Activated CD8-positive, alpha-beta T cell treated with anti-CD3 and anti-CD28 coated beads, Interleukin-2, amount 10 ng/mL, durations not matched to agents 7 days and 5 days (primary cell): ENCODE results near the gene NEK2. TPM values are rescaled to one million over a fixed set of nuclear protein-coding genes. Genes with fewer than 3 reads are reported as not detected.
"Not testable (repeated sequence)": the region's sequence is repeated elsewhere in the genome, so short reads cannot be mapped to it uniquely, and the experiment has no call there.

Experiments used
- ATAC-seq: fragments of 150-1000 bp; cut with Tn5 transposase; one replicate; pipeline ENCODE4 v1.10.0; 2021; ENCODE audit warnings: moderate library complexity
- CTCF ChIA-PET: fragments of 350-600 bp; sonication (Branson Sonifier 250); formaldehyde crosslinking; loops from one replicate; lab custom pipeline; 2021; ENCODE audit warnings: antibody characterized with exemption; lab: Charles Lee
- POLR2A ChIA-PET: fragments of 350-600 bp; sonication (Branson Sonifier 250); formaldehyde crosslinking; loops from one replicate; lab custom pipeline; 2021; ENCODE audit warnings: antibody characterized with exemption; lab: Charles Lee
- DNase-seq: peaks from one replicate; pipeline ENCODE4 v3.0.0-alpha.2; 2020
- H3K27ac Mint-ChIP-seq: one replicate; pipeline ENCODE4 v1.8.0; 2021; ENCODE audit warnings: mild to moderate bottlenecking, mixed read lengths
- H3K27me3 Mint-ChIP-seq: one replicate; pipeline ENCODE4 v1.8.0; 2021; ENCODE audit warnings: low read depth, mixed read lengths
- H3K36me3 Mint-ChIP-seq: one replicate; pipeline ENCODE4 v1.8.0; 2021; ENCODE audit warnings: low read depth, mixed read lengths
- H3K4me1 Mint-ChIP-seq: one replicate; pipeline ENCODE4 v1.8.0; 2021; ENCODE audit warnings: low read depth, mixed read lengths
- H3K4me3 Mint-ChIP-seq: one replicate; pipeline ENCODE4 v1.8.0; 2021; ENCODE audit warnings: mild to moderate bottlenecking, mixed read lengths
- H3K9me3 Mint-ChIP-seq: one replicate; pipeline ENCODE4 v1.8.0; 2022; ENCODE audit warnings: mixed read lengths; ENCODE audit not compliant: insufficient read depth
- total RNA-seq, 2 experiments: library from RNA; stranded (reverse); gene quantifications; one replicate each; pipeline ENCODE4 v1.2.3, GENCODE V29; 2021

The NEK2 gene
- total RNA-seq, 2 experiments from 2014 or later, result 52.6 to 54.1 TPM

DNA sequence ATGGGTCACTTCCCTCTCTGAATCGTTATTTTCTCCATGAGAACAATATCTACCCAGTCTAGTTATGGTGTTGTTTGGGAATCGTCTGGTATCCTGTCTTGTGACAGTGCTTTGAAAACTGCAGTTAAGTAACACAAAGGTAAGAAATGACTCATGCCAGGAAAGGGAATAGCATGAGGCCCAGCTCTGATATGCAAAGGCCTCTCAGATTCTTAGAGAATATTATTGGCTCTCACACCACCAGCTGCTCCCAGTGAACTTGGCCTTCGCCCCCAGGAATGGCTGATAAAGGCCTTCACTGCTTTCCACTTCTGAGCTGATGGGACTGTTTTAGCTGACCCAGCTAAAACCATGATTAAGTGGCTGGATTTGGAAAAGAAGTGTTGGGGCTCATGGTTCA lies 27.1 kb downstream of the NEK2 start:
- ATAC-seq (no peak), DNase-seq (no peak)
- H3K27me3 Mint-ChIP-seq, result peaks cover 16% of the 10 kb centered on the region
- H3K27ac Mint-ChIP-seq, result no peak overlapping the region
- no peak overlapping the region for H3K4me3 Mint-ChIP-seq
- POLR2A ChIA-PET, result no interaction called here
- H3K36me3 Mint-ChIP-seq, result no peaks in the 10 kb centered on the region
- H3K4me1 Mint-ChIP-seq, result peaks cover 8% of the 10 kb centered on the region
- H3K9me3 Mint-ChIP-seq, result no peaks in the 10 kb centered on the region
- CTCF ChIA-PET, result interaction anchor here (0.8 to 3.7 kb wide), 4 partner anchors 16 to 172 kb away, joined by 3 to 11 read pairs (median 4); partner anchors contain the start of gene SLC30A1

DNA sequence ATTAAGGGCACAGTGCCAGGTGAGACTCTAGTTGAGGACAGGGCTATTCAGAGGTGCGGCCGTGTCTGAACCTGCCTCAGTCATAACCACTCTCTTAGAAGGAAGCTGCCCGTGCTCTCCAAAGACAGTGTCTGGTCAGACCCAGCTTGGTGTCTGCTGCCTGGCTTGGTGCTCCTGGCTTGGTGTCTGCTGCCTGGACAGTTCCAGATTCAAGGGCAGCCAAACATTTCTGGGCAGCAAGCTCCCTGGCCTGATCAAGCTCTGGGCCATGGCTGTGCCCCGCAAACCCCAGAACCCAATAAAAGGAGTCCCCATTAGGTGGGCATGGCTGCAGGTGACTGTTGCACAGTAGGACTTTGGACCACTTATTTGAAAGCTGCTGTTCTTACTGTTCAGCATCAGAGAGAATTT lies 27.7 kb downstream of the NEK2 start:
- POLR2A ChIA-PET, result no interaction called here
- no peak for ATAC-seq

DNA sequence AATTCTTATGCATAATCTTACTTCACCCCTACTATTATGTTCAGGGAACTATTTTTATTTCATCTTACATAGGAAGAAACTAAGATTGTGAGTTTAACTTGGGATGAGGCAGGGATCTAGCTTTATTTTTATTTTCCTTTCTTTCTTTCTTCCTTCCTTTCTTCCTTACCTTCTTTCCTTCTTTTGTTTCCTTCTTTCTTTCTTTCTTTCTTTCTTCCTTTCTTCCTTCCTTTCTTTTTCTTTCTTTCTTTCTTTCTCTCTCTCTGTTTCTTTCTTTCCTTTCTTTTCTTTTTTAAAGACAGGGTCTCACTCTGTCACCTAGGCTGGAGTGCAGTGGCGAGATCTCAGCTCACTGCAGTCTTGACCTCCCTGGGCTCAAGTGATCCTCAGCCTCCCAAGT lies 28.9 kb downstream of the NEK2 start:
- H3K4me3 Mint-ChIP-seq, result no peak overlapping the region
- no peaks in the 10 kb centered on the region for H3K9me3 Mint-ChIP-seq
- H3K36me3 Mint-ChIP-seq, result no peaks in the 10 kb centered on the region
- peaks cover 16% of the 10 kb centered on the region for H3K27me3 Mint-ChIP-seq
- ChIA-PET CTCF (interaction anchor here (1.2 to 3.7 kb wide), 4 partner anchors 22 to 133 kb away, joined by 3 to 11 read pairs (median 5); no protein-coding TSS in a partner anchor), POLR2A (no interaction called here)
- DNase-seq, result no peak
- no peak for ATAC-seq
- peaks cover 11% of the 10 kb centered on the region for H3K4me1 Mint-ChIP-seq
- no peak overlapping the region for H3K27ac Mint-ChIP-seq

More for the DNA sequence above, 27.7 kb downstream of the NEK2 start:
- DNase-seq, result no peak
- H3K36me3 Mint-ChIP-seq, result no peaks in the 10 kb centered on the region
- H3K27ac Mint-ChIP-seq, result no peak overlapping the region
- no peaks in the 10 kb centered on the region for H3K9me3 Mint-ChIP-seq
- peaks cover 11% of the 10 kb centered on the region for H3K4me1 Mint-ChIP-seq
- CTCF ChIA-PET, result interaction anchor here (1.0 to 3.7 kb wide), 6 partner anchors 16 to 134 kb away, joined by 3 to 11 read pairs (median 4); partner anchors contain the start of gene SLC30A1
- peaks cover 16% of the 10 kb centered on the region for H3K27me3 Mint-ChIP-seq
- H3K4me3 Mint-ChIP-seq, result no peak overlapping the region

DNA sequence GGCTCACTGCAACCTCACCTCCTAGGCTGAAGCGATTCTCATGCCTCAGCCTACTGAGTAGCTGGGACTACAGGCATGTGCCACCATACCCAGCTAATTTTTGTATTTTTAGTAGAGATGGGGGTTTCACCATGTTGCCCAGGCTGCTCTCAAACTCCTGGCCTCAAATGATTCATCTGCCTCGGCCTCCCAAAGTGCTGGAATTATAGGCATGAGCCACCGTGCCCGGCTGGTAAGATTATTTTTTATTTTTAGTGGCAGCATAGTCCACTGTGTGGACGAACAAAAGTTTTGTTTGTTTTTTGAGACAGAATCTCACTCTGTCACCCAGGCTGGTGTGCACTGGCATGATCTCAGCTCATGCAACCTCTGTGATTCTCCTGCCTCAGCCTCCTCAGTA lies 29.8 kb downstream of the NEK2 start:
- POLR2A ChIA-PET, DNase-seq, H3K27ac Mint-ChIP-seq, ATAC-seq, H3K9me3 Mint-ChIP-seq, H3K36me3 Mint-ChIP-seq, CTCF ChIA-PET, H3K4me3 Mint-ChIP-seq: not testable (repeated sequence)
- peaks cover 11% of the 10 kb centered on the region for H3K4me1 Mint-ChIP-seq
- peaks cover 12% of the 10 kb centered on the region for H3K27me3 Mint-ChIP-seq

DNA sequence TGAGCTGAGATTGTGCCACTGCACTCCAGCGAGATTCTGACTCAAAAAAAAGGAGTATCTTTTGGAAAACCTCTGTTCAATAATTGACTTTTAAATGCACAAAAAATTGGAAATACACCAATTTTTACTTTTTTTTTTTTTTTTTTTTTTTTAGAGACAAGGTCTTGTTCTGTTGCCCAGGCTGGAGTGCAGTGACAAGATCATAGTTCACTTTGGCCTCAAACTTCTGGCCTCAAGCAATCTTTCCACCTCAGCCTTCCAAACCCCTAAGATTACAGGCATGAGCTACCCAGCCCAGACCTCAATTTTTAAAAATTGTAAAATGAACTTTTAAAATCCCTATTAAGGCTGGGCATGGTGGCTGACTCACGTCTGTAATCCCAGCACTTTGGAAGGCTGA lies 30.8 kb downstream of the NEK2 start:
- ChIA-PET CTCF (no interaction called here), POLR2A (no interaction called here)
- Mint-ChIP-seq H3K27ac (no peak overlapping the region), H3K4me3 (no peak overlapping the region), H3K9me3 (no peaks in the 10 kb centered on the region), H3K27me3 (peaks cover 18% of the 10 kb centered on the region), H3K4me1 (peaks cover 11% of the 10 kb centered on the region), H3K36me3 (no peaks in the 10 kb centered on the region)
- no peak for DNase-seq
- no peak for ATAC-seq

DNA sequence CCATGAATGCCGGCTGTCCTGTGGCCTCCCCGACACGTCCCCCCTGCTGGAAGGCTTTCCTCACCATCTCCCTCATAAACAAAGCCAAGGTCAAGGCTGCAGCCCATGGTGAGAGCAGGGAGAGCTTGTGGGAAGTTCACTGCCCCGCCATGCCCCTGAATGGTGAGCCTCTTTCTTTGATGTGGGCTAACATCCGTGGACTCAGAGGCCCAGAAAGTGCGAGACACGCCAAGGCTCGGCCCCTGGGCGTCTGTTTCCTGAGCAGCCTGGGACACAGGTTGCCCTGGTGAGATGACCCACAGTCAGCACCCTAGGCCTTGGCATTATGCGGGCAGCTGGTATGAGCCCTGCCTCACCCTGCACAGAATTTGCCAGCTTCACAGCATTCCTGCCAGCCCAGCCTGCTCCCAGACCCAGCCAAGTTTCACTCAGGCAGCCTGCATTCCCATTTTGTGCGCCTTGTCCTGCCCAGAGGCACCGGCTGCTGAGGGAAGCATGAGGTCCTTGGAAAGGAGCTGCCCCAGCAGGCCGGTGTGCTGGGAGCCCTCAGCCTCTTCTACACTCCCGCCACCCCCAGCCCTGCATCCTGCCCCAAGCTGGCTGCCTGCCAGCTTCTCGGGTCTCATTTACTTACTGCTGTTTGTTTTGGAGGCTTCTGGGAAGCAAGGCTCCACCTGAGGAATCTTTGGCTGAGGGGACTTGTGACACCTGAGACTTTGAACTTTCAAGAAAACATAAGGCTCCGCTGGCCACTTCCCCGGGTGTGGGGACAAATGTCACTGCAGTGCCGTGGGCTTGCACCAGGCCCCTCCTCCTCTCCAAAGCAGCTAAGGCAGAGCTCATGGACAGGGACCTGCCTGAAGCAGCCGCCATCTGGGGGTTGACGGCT lies 31.9 kb downstream of the NEK2 start:
- no peaks in the 10 kb centered on the region for H3K9me3 Mint-ChIP-seq
- no peaks in the 10 kb centered on the region for H3K36me3 Mint-ChIP-seq
- peak overlapping the region; percentile 22 for H3K4me3 Mint-ChIP-seq
- POLR2A ChIA-PET, result interaction anchor here (0.5 kb wide), 1 partner anchor 336 kb away, joined by 4 read pairs; no protein-coding TSS in a partner anchor
- CTCF ChIA-PET, result interaction anchor here (1.0 to 3.1 kb wide), 7 partner anchors 11 to 320 kb away, joined by 3 to 18 read pairs (median 4); partner anchors contain the start of gene SLC30A1
- H3K27me3 Mint-ChIP-seq, result peaks cover 18% of the 10 kb centered on the region
- peaks cover 11% of the 10 kb centered on the region for H3K4me1 Mint-ChIP-seq
- DNase-seq (peak; percentile 42), ATAC-seq (peak; percentile 58)
- peak overlapping the region; percentile 46 for H3K27ac Mint-ChIP-seq

DNA sequence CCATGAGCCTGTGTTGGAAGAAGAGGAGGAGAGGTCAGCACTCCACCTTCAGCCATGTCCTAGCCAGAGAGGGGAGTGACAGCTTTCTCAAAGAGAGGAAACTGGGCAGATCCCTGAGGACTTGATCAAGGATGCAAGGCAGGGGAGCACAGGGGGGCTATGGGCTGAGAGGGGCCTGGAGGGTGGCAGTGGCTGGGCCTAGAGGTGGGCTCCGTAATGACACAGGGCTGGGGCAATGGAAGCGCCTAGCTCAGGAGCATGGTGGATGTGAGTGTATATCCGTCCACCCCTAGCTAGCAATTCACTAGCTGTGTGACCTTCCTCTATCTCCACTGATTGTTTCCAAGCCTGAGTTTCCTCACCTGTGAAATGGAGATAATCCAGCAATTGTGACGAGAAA lies 32.6 kb downstream of the NEK2 start:
- Mint-ChIP-seq H3K4me3 (no peak overlapping the region), H3K4me1 (peaks cover 11% of the 10 kb centered on the region), H3K36me3 (no peaks in the 10 kb centered on the region), H3K9me3 (no peaks in the 10 kb centered on the region), H3K27me3 (peaks cover 18% of the 10 kb centered on the region), H3K27ac (no peak overlapping the region)
- DNase-seq (no peak), ATAC-seq (no peak)
- ChIA-PET POLR2A (no interaction called here), CTCF (interaction anchor here (1.0 to 3.1 kb wide), 6 partner anchors 12 to 319 kb away, joined by 3 to 18 read pairs (median 4); partner anchors contain the start of gene SLC30A1)

DNA sequence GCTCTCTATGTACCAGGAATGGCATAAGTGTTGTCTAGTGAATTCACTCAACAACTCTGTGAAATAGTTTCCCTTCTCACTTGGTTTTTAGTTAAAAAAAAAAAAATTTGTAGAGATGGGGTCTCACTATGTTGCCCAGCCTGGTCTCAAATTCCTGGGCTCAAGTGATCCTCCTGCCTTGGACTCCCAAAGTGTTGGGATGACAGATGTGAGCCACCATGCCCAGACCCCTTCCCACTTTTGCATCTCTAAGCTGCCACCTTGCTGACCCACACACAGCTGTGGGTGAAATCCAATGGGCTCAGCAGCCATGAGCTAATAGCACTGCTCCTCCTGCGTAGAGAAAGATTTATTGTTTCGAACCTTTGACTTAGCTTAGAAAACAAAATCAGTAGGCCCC lies 33.5 kb downstream of the NEK2 start:
- no peak overlapping the region for H3K27ac Mint-ChIP-seq
- peaks cover 14% of the 10 kb centered on the region for H3K27me3 Mint-ChIP-seq
- H3K4me1 Mint-ChIP-seq, result peaks cover 11% of the 10 kb centered on the region
- H3K36me3 Mint-ChIP-seq, result no peaks in the 10 kb centered on the region
- no peak for DNase-seq
- no peaks in the 10 kb centered on the region for H3K9me3 Mint-ChIP-seq
- CTCF ChIA-PET, result interaction anchor here (1.1 to 3.1 kb wide), 2 partner anchors 13 to 127 kb away, joined by 4 to 18 read pairs; no protein-coding TSS in a partner anchor
- no peak overlapping the region for H3K4me3 Mint-ChIP-seq
- POLR2A ChIA-PET, result no interaction called here
- ATAC-seq, result no peak

DNA sequence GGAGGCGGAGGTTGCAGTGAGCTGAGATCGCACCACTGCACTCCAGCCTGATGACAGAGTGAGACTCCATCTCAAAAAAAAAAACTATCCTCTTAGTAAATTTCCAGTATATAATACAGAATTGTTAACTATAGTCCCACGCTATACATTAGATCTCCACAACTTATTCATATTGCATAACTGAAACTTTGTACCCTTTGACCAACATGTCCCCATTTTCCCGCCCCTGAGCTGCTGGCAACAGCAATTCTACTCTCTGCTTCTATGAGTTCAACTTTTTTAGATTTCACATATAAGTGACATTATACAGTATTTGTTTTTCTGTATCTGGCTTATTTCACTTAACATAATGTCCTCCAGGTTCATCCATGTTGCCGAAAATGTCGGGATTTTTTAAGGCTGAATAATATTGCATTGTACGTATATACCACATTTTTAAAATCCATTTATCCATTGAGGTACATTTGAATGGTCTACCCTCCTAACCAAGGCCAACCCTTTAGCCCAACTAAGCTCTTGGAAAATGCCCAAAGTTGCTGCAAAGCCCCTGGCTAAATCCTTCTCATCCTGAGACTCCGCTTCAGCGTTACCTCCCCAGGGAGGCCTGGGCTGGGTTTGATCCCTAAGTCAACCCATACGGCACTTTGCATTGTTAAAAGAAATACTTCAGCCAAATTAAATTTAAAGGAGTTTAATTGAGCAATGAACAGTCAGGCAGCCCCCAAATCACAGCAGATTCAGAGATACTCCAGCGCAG lies 34.2 kb downstream of the NEK2 start:
- no peaks in the 10 kb centered on the region for H3K9me3 Mint-ChIP-seq
- peaks cover 11% of the 10 kb centered on the region for H3K4me1 Mint-ChIP-seq
- H3K4me3 Mint-ChIP-seq, result no peak overlapping the region
- DNase-seq (no peak), ATAC-seq (no peak)
- H3K27ac Mint-ChIP-seq, result no peak overlapping the region
- ChIA-PET CTCF (interaction anchor here (1.1 to 3.1 kb wide), 2 partner anchors 14 to 126 kb away, joined by 4 to 18 read pairs; no protein-coding TSS in a partner anchor), POLR2A (no interaction called here)
- H3K36me3 Mint-ChIP-seq, result no peaks in the 10 kb centered on the region
- peaks cover 8% of the 10 kb centered on the region for H3K27me3 Mint-ChIP-seq

DNA sequence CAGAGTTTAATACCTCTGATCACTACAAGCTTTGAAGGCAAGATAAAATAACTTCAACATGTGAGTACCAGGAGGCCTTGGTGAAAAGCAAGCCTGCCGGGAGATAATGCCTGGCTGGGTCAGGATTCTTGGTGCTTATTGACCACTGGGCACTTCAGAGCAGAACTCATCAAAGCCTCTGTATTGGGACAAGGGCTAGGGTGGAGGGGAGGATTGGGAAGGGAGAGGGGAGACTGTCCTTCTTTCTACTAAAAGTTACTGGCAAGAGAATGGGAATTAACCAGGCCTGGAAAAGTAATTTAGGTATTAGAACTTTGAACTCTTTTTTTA lies 35.2 kb downstream of the NEK2 start:
- H3K4me1 Mint-ChIP-seq, result peaks cover 11% of the 10 kb centered on the region
- ATAC-seq (no peak), DNase-seq (no peak)
- H3K4me3 Mint-ChIP-seq, result no peak overlapping the region
- no peaks in the 10 kb centered on the region for H3K36me3 Mint-ChIP-seq
- CTCF ChIA-PET, result no interaction called here
- POLR2A ChIA-PET, result no interaction called here
- no peak overlapping the region for H3K27ac Mint-ChIP-seq
- no peaks in the 10 kb centered on the region for H3K9me3 Mint-ChIP-seq
- H3K27me3 Mint-ChIP-seq, result peaks cover 8% of the 10 kb centered on the region

DNA sequence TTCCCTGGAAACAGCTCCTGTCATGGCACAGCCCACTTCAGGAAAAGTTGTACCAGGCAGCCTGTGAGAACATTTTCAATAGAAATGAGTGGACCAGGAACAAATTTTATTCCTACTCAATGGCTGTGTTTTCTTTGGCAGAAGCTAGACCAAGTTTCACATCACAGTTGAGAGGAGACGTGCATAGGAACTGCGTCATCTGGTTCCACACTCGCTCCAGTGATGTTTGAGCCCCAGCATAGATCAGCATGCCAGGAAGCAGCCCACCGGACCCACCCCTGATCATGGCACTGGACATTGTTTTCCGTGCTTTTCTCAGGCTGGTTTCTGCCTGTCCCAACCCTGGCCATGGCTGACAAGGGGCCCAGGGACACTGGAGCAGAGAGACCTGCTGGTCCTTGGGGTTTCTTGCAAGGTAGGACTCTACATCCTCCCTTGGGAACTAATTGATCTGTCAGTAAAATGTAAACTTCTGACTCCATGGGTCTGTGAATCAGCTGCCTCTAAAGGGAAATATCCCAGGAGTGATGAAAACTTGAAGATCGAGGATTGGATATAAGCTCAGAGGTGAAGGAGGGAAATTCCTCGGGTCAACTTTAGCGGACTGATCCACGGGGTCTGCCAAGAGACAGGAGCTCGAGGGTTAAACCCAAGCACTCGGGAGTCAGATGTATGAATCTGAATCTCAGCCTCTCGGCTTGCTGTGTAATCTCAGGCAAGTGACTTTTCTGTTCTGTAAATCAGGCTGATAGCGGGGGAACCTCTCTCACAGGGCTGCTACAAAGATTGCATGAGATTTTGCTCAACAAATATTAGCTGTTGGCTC lies 35.7 kb downstream of the NEK2 start:
- H3K4me1 Mint-ChIP-seq, result peaks cover 11% of the 10 kb centered on the region
- no peak overlapping the region for H3K27ac Mint-ChIP-seq
- ChIA-PET CTCF (no interaction called here), POLR2A (no interaction called here)
- no peak overlapping the region for H3K4me3 Mint-ChIP-seq
- no peaks in the 10 kb centered on the region for H3K9me3 Mint-ChIP-seq
- peaks cover 8% of the 10 kb centered on the region for H3K27me3 Mint-ChIP-seq
- H3K36me3 Mint-ChIP-seq, result no peaks in the 10 kb centered on the region
- ATAC-seq (no peak), DNase-seq (no peak)
